Cortex of kidney (tissue), 1 donor: Measurements from ENCODE around the gene MITF.

Experiments used
- DNase-seq: peaks from one replicate; lab custom pipeline; 2025; lab: John Stamatoyannopoulos, UW

The MITF gene

GRCh38 chr3:69963643-69964042 lies 224.4 kb downstream of the MITF start:
- no peak for DNase-seq

- no peak for DNase-seq
These were observed 227.9 kb downstream of the MITF start for GRCh38 chr3:69967156-69967555.

GRCh38 chr3:69970827-69971226 lies 231.6 kb downstream of the MITF start:
- no peak for DNase-seq

GRCh38 chr3:69972672-69973071 lies 233.4 kb downstream of the MITF start:
- no peak for DNase-seq

GRCh38 chr3:69976021-69976420 lies 236.8 kb downstream of the MITF start:
- DNase-seq = no peak

GRCh38 chr3:69983546-69984265 lies 244.4 kb downstream of the MITF start:
- DNase-seq = no peak

GRCh38 chr3:69985266-69985665 lies 246.0 kb downstream of the MITF start:
- no peak for DNase-seq

GRCh38 chr3:69986419-69986818 lies 247.2 kb downstream of the MITF start:
- DNase-seq = no peak

GRCh38 chr3:69987833-69988232 lies 248.6 kb downstream of the MITF start:
- DNase-seq = no peak

- DNase-seq = no peak
These were observed 254.5 kb downstream of the MITF start for GRCh38 chr3:69993757-69994156.

GRCh38 chr3:69994919-69995318 lies 255.7 kb downstream of the MITF start:
- DNase-seq = no peak

GRCh38 chr3:69997631-69998307 lies 258.5 kb downstream of the MITF start:
- no peak for DNase-seq

GRCh38 chr3:69998759-69999139 lies 259.5 kb downstream of the MITF start:
- no peak for DNase-seq

GRCh38 chr3:69999140-70000027 lies 260.1 kb downstream of the MITF start, which contains the start of gene SAMMSON:
Gene SAMMSON (plus strand): TSS chr3:69999733.
- DNase-seq = no peak

- no peak for DNase-seq
These were observed 260.8 kb downstream of the MITF start for GRCh38 chr3:70000028-70000410.

GRCh38 chr3:70000563-70001081 lies 261.4 kb downstream of the MITF start:
- no peak for DNase-seq

- no peak for DNase-seq
These were observed 263.9 kb downstream of the MITF start for GRCh38 chr3:70003119-70003518.

- no peak for DNase-seq
These were observed 266.8 kb downstream of the MITF start for GRCh38 chr3:70006089-70006488.

- no peak for DNase-seq
These were observed 271.1 kb downstream of the MITF start for GRCh38 chr3:70010346-70010745.

- DNase-seq = no peak
These were observed 272.3 kb downstream of the MITF start for GRCh38 chr3:70011582-70011981.
